DMS79 treated with DMSO at 0.1 percent for 48 hours (cell line): ENCODE results near the gene ILK.

Experiments used
- DNase-seq: peaks from one replicate; lab custom pipeline; 2025; lab: John Stamatoyannopoulos, UW

The ILK gene

DNA sequence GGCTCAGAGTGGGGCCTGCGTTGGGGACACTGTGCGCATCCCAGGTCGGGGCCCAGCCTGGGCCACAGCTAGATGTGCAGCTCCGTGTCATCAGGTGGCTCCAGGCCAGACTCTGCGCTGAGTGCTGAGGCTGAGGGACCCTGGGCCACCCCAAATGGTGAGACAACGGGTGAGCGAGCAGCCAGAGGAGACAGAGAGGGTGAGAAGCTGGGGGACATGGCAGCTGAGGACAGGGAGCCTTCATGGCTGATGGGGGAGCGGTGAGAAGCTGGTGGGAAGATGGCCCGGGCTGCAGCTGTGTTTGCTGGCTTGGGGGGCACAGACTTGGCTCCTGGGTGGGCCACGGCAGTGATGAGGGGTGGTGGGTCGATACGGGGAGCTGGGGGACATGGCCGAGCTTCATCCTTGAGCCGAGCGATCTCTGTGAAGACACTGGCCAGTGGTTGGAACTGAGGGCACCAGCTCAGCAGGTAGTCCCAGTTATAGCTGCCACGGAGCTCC lies 18.2 kb downstream of the ILK start:
- DNase-seq = no peak

DNA sequence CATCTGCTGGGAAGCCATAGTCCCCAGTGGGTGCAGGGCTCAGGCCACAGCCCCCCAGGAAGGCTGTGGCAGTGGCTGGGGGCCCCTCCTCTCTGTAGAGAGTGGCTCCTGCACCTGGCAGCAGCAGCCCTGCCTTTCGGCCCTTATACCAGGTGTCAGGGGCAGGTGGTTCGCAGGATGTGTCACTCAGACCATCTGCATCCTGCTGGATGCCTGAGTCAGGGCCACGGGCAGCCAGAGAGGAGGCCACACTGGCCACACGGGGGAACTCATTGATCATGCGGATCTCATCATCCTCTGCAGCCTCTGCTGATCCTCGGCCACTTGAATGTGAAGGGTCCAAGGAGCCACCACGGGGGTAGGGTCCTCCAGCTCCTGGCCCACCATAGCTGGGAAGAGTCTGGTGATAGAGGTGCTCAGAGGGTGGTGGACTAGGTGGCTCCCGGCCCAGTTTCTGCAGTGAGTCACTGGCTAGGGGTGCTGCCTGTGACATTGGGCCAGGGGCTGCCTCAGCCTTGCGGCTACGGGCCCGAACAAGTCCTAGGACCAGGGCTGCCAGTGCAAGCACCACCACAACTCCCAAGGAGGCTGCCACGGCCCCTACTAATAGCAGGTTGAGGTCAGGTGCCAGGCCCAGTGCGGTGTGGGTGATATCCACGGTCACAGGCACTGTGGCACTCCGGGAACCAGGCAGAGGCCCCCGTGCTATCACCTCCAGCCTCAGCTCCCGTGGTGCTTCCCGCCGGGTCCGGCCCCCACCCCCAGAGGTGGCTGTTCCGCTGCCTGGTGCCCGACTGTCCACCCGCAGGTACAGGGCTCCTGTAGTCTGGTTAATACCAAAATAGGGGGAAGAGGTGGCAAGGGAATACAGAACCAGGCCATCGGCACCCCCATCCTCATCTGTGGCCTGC lies 18.9 kb downstream of the ILK start:
- DNase-seq = no peak

DNA sequence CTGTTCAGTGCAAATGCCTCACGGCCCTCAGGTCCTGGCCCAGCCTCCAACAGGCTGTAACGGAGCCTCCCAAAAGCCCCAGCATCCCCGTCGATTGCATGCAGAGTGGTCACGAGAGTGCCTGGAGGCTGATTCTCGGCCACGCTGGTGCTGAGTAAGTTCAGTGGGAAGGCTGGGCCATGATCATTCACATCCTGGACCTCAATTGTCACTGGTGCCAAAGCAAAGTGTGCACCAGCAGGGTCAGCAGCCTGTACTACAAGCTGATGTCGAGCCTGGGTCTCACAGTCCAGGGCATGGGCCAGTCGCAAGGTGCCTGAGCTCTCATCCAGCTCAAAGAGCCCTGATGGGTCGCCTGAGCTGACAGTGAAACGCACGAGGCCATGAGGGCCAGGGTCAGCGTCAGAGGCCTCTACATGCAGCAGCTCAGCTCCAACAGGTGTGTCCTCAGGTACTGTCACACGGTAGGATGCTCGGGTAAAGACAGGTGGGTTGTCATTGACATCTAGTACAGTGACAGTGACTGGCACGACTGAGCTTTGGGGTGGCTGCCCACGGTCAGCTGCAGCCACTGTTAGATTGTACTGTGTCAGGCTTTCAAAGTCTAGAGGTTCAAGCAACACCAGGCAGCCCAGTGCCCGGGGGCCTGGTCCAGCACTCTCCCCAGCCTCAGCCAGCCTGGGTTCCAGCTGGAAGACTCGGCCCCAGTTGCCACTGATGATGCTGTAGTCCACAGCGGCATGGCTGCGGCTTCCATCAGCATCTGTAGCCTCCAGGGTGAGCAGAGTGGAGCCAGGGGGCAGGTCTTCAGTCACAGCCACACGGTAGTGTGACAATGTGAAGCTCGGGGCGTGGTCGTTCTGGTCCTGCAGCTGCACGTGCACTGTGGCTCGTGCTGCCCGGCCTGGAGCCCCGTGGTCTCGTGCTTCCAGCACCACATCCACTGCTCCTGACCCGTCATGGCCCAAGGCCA lies 20.1 kb downstream of the ILK start:
- no peak for DNase-seq

DNA sequence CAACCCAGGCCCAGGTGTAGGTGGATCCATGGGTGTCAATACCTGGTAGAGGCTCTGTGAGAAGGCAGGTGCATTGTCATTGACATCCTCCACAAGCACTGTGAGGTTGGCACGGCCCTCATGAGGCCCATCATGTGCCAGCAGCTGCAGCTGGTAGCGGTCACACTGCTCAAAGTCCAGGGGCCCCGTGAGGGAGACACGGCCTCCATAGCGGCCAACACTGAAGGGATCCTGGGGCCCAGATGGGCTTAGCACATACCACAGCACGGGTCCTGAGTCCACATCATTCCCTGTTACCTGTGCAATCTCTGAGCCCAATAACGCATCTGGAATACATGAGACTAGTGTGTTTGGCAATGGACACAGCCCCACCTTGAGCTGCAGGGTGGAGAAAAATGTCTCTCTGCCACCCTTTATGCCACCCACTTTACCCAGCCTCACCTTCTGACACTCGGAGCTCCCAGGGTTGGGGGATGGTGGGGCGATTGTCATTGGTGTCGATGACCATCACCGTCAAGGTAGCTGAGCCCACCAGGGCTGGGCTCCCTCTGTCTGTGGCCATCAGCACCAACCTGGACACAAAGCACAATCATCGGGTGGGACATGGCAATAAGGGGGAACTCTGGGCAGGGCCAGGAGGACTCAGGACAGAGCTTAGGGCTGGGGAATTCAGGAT lies 21.7 kb downstream of the ILK start:
- DNase-seq = no peak

DNA sequence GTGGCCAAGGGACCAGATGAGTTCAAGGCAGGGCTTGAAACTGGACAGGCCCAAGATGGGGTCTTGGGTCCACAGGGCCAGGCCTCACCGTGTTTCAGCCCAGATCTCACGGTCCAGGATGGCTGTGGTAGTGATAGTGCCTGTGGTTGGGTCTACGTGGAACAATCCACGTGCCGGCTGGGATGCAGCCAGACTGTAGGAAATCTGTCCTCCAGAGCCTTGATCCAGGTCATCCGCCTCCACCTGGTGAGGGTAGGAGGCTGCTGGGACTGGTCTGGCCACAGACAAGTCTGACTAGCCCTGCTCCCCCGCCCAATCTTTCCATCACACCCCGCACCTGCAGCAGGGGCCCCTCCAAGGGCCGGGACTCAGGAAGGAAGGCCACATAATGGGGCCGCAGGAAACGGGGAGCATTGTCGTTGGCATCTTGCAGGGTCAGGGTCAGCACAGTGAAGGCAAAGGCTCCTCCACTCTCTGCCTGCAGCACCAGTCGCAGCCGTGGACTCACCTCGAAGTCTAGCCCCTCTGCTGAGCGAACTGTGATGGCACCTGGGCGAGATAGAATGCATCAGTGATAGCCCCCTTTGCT lies 22.4 kb downstream of the ILK start:
- no peak for DNase-seq

DNA sequence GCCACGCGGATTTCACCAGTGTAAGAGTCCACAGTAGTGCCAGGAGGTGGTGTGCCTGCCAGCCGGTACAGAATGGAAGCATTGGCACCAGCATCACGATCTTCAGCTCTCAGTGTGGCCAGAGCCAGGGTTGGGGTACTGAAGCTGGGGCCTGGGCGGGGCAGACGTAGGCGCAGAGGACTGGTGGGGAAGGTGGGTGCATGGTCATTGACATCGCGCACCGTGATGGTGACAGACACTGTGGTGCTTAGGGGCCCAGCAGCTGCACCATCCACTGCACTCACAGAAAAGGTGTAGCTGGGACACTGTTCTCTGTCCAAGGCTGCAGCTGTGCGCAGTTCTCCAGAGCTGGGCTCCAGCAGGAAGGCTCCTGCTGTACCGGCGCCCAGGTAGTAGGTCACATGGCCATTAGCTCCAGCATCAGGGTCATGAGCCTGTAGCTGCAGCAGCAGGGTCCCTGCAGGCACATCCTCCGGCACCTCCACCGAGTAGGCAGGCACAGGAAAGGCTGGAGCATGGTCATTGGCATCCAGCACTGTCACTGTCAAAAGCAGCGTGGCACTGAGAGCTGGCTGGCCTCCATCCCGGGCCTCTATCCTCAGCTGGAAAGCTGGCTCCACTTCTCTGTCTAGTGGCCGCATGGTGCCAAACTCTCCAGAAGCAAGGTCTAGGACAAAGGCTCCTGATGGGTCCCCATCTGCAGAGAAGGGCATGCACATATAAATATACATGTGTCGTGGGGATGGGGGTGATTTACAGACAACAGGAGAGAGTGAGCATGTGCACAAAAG lies 23.6 kb downstream of the ILK start:
- no peak for DNase-seq

DNA sequence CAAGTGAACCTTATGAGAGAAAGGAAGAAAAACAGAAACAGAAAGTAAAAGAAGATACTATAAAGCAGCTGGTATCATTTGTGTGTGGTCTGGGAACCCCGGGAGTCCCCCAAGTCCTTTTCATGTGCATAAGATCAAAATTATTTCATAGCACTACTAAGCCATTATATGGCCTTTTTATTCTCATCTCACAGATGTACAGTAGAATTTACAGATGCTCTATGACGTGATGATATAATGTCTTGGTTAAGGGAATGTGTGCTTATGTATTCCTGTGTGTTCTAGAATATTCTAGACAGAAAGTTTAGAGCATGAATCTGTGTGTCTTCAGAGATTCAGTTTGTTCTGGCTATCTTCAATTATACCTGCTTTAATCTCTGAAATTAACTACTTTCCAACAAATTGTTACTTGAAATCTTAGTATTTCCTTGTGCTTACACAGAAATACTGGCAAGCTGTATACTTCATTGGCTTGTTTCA lies 24.2 kb downstream of the ILK start:
- DNase-seq = no peak

DNA sequence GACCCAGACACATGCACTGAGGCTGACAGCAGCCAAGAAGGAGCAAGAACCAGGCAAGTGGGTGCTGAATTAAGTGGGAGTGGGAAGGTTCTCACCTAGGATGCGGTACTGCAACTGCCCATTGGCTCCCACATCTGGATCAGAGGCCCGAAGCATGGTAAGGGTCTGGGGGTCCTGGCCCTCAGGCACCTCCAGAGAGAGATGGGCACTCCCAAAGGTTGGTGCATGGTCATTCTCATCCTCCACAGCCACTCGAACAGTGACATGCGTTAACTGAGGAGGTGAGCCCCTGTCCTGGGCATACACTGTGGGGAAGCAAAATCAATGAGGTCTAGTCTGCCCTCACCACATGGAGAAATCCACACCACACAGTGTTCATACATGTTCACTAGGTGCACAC lies 25.0 kb downstream of the ILK start:
- DNase-seq = no peak

DNA sequence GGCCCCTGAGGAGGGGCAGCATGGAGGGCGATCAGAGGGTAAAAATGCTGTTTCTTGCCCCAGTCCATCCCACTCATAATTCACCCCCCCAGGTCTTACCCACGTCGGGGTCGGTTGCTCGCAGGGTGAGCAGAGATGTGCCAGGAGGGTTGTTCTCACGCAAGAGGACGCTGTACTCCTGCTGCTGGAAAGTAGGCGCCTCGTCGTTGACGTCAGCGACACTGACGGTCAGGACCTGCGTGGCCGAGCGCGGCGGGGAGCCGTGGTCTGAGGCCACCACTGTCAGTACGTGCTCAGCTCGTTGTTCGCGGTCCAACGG lies 26.0 kb downstream of the ILK start:
- no peak for DNase-seq

DNA sequence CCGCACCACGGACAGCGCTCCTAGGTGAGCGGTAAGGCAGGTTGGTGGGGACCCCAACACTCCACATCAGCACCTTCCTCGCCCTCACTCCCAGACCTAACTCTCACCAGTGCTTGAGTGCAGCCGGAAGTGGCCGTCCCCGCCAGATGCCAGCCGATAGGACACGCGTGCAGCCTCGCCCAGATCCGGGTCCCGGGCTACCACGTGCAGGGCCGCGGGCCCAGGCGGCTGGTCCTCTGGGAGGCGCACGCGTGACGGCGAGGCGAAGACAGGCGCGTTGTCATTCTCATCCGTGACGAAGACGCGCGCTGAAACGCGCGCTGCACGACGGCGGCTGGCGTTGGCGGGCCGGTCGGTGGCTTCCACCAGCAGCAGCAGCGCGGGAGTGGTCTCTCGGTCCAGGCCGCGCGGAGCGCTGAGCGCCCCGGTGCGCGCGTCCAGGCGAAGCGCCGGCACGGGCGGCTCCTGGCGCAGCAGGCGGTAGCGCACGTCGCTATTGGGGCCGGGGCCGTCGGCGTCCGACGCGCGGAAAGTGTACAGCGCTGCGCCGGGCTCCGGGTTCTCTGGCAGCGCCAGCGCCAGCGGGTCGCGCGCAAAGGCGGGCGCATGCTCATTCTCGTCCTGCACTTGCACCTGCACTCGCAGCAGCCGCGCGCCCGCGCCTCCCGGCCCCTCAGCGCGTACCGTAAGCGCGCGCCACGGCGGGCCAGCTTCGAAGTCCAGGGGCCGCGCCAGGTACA lies 26.5 kb downstream of the ILK start:
- no peak for DNase-seq

DNA sequence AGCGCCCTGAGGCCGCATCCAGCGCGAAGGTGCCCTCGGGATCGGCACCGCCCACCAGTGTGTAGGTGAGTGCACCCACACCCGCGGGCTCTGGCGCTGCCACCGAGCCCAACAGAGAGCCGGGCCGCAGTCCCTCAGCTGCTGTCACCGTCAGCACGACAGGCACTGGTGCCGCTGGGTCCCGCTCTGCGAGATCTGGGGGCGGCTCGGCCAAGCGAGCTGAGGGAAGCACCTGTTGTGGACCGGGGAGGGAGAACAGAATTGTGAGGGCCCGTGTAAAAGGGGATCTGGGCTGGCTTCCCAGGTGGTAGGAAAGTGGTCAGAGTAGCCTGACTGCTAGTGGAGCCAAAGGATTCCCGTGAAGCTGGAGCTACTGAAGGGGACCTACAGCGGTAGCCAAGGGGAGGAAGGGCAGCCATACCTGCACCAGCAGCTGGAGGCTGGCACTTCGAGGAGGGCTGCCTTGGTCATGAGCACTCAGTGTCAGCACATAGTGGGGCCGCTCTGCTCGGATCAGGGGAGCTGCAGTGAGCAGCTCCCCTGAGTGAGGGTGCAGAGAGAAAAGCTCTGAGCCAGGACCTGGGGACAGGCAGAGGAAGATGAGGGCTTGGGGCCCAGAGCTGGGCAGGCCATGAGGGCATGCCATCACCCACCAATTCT lies 27.2 kb downstream of the ILK start:
- no peak for DNase-seq

DNA sequence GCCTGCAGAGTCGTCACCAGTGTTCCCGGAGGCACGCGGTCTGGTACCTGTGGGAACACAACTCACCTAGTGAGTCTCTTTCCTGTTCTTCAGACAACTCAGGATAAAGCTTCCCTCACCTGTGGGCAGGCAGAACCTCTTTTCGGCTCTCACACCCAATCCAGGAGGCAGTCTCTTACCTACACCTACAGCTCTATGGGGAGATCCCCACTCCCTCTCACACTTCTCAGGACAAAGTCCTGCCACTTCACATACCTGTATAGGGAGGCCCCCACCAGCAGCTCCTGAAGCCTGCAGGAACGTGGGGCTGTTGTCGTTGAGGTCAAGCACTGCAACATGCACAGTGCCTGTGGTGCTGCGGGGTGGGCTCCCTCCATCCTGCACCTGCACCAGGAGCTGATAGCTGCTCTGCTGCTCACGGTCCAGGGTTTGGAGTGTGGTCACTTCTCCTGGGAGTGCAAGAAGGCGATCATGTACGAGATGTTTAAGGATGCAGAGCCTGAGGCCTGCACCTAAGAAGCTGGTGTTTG lies 27.9 kb downstream of the ILK start:
- DNase-seq = no peak

DNA sequence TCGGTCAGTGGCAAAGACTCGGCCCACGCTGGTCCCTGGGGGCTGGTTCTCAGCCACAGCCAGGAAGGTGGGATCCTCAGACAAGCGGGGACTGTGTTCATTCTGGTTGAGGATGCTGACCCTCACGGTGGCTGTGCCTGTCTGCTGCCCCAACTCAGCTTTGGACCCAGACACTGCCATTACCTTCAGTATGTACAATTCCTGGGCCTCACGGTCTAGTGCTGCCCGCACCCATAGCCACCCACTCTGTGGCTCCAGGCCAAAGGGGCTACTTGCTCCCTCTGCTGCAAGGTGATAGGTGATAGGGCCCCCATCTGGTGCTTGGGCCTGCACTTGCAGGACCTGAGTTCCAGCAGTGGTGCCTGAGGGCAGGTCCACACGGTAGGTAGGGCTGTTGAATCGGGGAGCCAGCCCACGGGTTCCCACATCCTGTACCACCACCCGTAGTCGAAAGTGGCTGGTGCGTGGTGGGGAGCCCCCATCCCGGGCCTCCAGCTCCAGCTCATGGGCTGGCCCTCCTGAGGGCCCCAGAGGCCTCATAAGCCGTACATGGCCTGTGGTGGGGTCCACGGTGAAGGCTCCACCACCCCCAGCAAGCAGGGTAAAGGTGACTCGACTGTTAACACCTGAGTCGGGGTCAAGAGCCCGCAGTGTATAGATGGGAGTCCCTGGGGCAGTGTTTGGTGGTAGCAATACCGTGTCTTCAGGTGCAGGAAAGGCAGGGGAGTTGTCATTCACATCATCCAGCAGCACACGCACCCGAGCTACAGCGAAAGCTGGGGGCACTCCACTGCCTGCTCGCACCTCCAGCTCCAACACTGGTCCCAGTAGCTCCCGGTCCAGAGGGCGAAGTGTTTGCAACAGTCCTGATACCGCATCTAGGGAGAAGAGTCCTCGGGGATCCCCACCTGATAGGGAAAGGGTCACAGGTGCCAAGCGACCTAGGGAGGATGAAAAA lies 28.8 kb downstream of the ILK start:
- no peak for DNase-seq

DNA sequence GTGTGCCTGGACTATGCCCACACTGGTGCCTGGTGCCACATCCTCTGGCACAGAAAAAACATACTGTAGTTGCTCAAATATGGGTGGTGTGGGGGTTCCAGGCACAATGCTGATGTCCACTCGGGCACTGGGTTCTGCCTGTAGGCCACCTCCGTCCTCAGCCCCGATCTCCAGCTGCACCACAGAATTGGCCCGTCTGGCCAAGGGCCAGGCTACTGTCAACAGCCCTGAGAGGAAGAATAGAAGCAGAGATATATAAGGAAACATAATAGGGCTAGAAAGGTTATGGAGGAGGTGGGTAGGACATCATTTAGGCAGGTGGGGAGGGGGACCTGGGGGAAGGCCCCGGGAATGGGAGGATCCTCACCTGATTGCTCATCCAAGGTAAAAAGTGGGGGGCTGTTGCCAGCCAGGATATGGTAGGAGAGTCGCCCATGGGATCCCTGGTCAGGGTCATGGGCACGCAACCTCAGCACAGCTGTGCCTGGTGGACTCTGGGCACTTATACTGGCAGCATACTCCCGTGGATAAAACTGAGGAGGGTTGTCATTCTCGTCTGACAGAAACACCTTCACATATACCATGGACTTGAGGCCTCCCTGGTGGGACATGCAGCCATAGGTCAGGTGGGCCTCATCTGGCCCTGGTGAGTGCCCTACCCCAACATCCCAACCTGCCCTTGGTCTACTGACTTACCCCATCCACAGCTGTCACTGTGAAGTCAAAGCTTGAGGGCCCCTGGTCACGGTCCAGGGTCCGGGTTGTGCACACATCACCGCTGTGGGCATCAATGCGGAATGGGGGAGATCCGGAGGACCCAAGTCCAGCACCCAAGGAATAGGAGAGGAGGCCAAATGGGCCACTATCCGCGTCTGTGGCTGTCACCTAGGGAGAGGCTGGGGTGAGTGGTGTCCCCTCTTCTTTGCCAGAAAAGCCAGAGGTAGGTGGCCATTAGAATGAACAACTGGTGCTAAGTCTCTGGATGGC lies 30.1 kb downstream of the ILK start:
- no peak for DNase-seq

DNA sequence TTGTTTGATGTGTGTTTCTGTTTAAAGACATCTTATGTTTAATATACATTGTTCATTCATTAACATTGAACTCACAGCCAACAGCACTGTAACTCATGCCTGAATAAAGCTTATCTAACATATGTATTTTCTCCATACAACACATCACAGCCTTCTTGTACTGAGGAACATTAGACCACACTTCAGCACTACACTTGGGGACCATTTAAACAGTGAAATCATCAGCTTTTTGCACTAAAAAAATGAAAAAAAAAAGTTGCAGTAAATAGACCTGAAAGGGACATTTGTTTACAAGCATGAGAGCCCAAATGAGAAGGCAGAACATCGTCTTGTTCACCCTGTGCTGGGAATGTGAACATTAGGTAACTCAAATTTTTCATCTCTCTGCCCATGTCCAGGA lies 31.0 kb downstream of the ILK start:
- DNase-seq = no peak

DNA sequence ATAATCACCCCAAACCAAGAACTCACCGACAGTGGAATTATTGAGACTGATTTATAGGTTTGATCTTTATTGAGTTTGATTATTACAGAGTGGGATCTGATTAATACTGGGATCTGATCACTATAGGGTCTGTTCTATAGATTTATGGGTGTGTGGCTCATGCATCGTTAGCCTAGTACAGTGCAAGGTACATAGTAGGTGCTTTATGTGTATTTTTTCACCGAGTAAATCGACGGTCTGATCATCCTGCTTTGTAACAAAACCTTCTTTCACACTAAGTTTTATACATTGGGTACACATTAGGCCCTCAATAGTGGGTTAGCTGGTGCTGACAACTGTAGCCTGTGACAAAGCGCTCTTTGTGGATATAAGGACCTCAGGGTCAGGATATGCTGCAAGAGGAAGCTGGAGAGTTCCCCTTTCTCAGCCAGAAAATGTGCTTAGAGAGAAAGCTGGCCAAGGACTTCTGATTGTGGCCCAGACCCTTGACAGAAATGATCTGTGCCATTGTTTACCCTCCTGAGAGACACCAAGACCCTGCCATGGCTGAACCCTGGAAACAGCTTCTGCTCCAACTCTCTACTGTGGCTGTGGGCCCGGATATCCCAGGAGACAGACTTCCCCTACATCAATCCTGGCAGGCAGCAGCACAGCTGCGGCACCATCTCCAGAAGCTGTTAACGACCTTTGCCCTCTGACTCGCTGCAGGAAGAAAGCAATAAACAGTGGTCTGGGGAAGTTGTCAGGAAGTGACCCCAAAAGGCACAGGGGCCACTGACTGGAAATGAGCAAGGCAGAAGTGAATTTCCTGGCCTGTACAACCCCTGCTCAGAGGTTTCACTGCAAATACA lies 31.7 kb downstream of the ILK start:
- DNase-seq = no peak
